Activated B cell treated with CpG ODN at 0.5 μM for 24 hours (primary cell): ENCODE measurements around the gene GFRA1. TPM values are rescaled to one million over a fixed set of nuclear protein-coding genes. Genes with fewer than 3 reads are reported as not detected.

ENCODE experiments used
- ATAC-seq: fragments of 200-7000 bp; cut with Tn5 transposase; one replicate; pipeline ENCODE4 v1.10.0; 2021; ENCODE audit warnings: low read depth, mild to moderate bottlenecking, moderate library complexity
- CTCF ChIA-PET: fragments of 350-600 bp; sonication (Branson Sonifier 250); formaldehyde crosslinking; loops from one replicate; lab custom pipeline; 2021; ENCODE audit warnings: antibody characterized with exemption; lab: Charles Lee
- POLR2A ChIA-PET: fragments of 350-600 bp; sonication (Branson Sonifier 250); formaldehyde crosslinking; loops from one replicate; lab custom pipeline; 2021; ENCODE audit warnings: antibody characterized with exemption; lab: Charles Lee
- DNase-seq: peaks from one replicate; pipeline ENCODE4 v3.0.0; 2022
- H3K27ac Mint-ChIP-seq: one replicate; pipeline ENCODE4 v1.8.0; 2020; ENCODE audit warnings: mixed read lengths
- H3K27me3 Mint-ChIP-seq: one replicate; pipeline ENCODE4 v1.8.0; 2021; ENCODE audit warnings: mixed read lengths
- H3K36me3 Mint-ChIP-seq: one replicate; pipeline ENCODE4 v1.8.0; 2021; ENCODE audit warnings: low read depth, mixed read lengths
- H3K4me1 Mint-ChIP-seq: one replicate; pipeline ENCODE4 v1.8.0; 2021; ENCODE audit warnings: mixed read lengths
- H3K4me3 Mint-ChIP-seq: one replicate; pipeline ENCODE4 v1.8.0; 2020; ENCODE audit warnings: mild to moderate bottlenecking, mixed read lengths
- H3K9me3 Mint-ChIP-seq: one replicate; pipeline ENCODE4 v1.8.0; 2020; ENCODE audit warnings: mixed read lengths
- intact Hi-C: fragments of 100-400 bp; cut with micrococcal nuclease; formaldehyde crosslinking; loops from one replicate; pipeline ENCODE4 v1.15.1; 2024
- total RNA-seq: library from RNA; stranded (reverse); gene quantifications from 2 replicates; pipeline ENCODE4 v1.2.3, GENCODE V29; 2022
- TF ChIP-seq, protein P1 (sequence below): fragments of 200-600 bp; IDR thresholded peaks from one replicate; pipeline ENCODE4 v1.8.0; 2022; ENCODE audit warnings: antibody characterized with exemption, mild to moderate bottlenecking

The GFRA1 gene
- total RNA-seq, 1 donor from 2014 or later = not detected

DNA sequence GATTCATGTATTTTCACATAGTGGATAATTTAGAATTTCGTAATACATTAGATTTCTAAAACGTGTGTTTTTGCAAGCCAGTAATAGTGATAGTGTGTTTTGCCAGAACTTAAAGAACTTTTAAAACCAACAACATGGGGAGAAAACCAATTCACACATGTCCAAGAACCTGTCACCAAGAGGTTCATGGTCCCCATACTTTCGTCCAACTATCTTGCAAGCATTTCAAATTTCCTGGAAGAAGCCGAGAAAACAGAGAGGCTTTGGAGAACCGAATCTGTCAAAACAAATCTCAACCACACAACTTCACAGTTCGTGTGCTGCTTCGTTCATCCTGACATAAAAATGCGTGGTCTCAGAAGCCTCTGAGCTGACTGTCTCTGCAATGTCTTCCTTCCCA is 31.9 kb downstream of the GFRA1 start:
- H3K9me3 Mint-ChIP-seq = no peaks in the 10 kb centered on the region
- H3K27me3 Mint-ChIP-seq = no peaks in the 10 kb centered on the region
- POLR2A ChIA-PET = no interaction called here
- no peaks in the 10 kb centered on the region for H3K4me1 Mint-ChIP-seq
- no peak overlapping the region for H3K27ac Mint-ChIP-seq
- CTCF ChIA-PET = no interaction called here
- intact Hi-C loops = no loop called here
- no peak for ATAC-seq
- H3K4me3 Mint-ChIP-seq = no peak overlapping the region
- DNase-seq = no peak
- H3K36me3 Mint-ChIP-seq = no peaks in the 10 kb centered on the region
- TF ChIP-seq, protein P1, sequence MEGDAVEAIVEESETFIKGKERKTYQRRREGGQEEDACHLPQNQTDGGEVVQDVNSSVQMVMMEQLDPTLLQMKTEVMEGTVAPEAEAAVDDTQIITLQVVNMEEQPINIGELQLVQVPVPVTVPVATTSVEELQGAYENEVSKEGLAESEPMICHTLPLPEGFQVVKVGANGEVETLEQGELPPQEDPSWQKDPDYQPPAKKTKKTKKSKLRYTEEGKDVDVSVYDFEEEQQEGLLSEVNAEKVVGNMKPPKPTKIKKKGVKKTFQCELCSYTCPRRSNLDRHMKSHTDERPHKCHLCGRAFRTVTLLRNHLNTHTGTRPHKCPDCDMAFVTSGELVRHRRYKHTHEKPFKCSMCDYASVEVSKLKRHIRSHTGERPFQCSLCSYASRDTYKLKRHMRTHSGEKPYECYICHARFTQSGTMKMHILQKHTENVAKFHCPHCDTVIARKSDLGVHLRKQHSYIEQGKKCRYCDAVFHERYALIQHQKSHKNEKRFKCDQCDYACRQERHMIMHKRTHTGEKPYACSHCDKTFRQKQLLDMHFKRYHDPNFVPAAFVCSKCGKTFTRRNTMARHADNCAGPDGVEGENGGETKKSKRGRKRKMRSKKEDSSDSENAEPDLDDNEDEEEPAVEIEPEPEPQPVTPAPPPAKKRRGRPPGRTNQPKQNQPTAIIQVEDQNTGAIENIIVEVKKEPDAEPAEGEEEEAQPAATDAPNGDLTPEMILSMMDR = no peak

DNA sequence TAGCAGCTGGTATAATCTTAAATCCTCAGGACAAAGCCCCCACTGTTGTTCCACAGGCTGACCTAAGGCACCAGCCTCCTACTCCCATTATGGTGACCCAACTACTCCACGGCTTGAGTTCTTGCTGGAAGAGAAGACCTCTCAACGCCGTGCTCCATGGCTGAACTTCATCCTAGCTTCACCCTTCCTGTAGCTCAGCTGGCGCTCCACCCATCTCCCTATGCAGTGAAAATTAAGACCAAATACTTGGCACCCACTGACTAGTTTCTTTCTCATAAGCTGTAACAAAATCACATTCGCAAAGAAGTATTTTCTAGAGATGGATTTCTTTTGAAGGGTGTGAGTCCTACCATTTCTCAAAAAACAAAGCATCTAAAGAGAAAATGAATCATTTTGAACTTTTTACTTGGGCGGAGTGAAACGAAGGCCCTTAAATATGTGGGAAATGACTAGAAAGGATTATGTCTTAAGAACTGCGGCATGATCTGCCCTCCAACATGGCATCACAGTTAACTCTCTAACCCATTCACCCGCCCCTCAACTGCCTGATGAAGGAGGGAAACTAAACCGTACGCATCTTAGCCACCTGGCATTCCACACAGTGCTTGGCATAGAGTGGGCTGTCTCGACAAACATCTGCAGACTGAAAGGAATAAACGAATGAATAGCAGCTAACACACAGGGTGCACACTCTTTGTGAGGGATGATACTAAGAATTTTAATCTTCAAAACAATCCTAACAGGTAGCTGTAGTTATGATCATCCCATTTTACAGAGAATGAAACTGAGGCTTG is 32.7 kb downstream of the GFRA1 start:
- Mint-ChIP-seq H3K4me1 (no peaks in the 10 kb centered on the region), H3K4me3 (no peak overlapping the region), H3K27me3 (no peaks in the 10 kb centered on the region), H3K9me3 (no peaks in the 10 kb centered on the region), H3K27ac (no peak overlapping the region), H3K36me3 (no peaks in the 10 kb centered on the region)
- POLR2A ChIA-PET = no interaction called here
- ATAC-seq (no peak), DNase-seq (no peak)
- TF ChIP-seq, protein P1 = no peak
- intact Hi-C loops = no loop called here
- CTCF ChIA-PET = no interaction called here

DNA sequence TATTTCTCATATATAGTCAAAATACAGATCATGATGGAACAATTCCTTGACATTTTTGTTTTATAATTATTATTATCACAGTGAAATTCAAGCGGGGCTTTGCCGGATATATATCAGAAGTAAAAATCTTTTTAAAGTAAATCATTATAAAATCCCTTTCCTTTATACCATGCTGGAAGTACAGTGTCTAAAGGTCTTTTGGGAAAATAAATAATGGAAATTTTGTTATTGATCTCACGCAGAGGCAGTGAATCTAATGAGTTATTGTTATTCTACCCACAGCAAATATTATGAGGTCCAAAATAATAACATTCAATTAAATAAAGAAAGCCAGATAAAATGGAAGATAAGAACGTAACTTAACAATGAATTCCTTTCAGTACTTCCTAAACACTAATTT is 33.8 kb downstream of the GFRA1 start:
- Mint-ChIP-seq H3K36me3 (no peaks in the 10 kb centered on the region), H3K27me3 (no peaks in the 10 kb centered on the region), H3K9me3 (no peaks in the 10 kb centered on the region), H3K4me3 (no peak overlapping the region), H3K27ac (no peak overlapping the region), H3K4me1 (no peaks in the 10 kb centered on the region)
- TF ChIP-seq, protein P1 = no peak
- ChIA-PET CTCF (no interaction called here), POLR2A (no interaction called here)
- intact Hi-C loops = no loop called here
- DNase-seq = no peak
- no peak for ATAC-seq

DNA sequence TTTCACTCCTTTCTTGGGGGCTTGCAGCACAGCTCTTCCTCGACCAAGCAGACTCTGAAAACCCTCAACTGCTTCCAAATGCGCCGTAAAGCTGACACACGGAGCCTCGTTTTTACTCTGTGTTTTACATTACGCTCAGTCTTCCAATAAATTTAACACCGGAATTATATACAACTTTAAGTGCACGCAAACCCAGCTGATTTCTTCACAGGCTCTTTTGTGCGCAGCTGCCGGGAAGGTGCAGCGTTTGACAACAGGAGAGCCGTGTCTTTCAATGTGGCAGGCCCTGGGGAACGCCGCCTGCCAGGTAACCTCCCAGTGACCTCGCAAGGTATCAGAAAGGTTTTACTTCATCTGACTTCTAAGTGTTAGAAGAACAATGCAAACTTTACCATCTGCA is 35.0 kb downstream of the GFRA1 start:
- Mint-ChIP-seq H3K36me3 (no peaks in the 10 kb centered on the region), H3K27ac (no peak overlapping the region), H3K9me3 (no peaks in the 10 kb centered on the region), H3K4me1 (no peaks in the 10 kb centered on the region), H3K4me3 (no peak overlapping the region), H3K27me3 (no peaks in the 10 kb centered on the region)
- DNase-seq = no peak
- TF ChIP-seq, protein P1 = no peak
- intact Hi-C loops = no loop called here
- ChIA-PET POLR2A (no interaction called here), CTCF (no interaction called here)
- no peak for ATAC-seq

DNA sequence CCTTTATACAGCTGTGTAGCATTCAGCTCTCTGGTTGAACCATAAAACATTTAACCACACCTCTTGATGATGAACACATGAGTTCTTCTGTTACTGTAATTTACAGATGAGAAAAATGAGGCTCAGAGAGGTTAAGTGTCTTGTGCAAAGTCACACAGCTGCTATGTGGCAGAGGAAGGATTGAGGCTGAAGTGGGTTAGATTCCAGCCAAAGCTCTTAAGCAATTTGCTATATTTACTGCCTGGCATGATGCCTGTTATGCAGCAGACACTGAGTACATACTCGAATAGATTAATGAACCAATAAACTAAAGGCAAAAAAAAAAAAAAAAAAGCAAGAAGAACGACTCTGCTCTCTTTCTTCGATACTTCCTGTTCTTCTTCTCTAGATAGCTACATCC is 35.7 kb downstream of the GFRA1 start:
- Mint-ChIP-seq H3K36me3 (no peaks in the 10 kb centered on the region), H3K4me1 (no peaks in the 10 kb centered on the region), H3K27ac (no peak overlapping the region), H3K27me3 (no peaks in the 10 kb centered on the region), H3K4me3 (no peak overlapping the region), H3K9me3 (no peaks in the 10 kb centered on the region)
- ChIA-PET CTCF (no interaction called here), POLR2A (no interaction called here)
- ATAC-seq = no peak
- no peak for DNase-seq
- intact Hi-C loops = no loop called here
- TF ChIP-seq, protein P1 = no peak
